OCI-LY7 (cell line): ENCODE results near the gene MYCN. TPM values are rescaled to one million over a fixed set of nuclear protein-coding genes. Genes with fewer than 3 reads are reported as not detected.

Experiments used
- BruUV-seq: library from RNA; stranded (reverse); fragments of 400-500 nt; replicated peaks from 2 replicates; lab custom pipeline; 2021; lab: Mats Ljungman, UMichigan
- CTCF ChIA-PET: fragments of 300-600 bp; sonication (Branson Sonifier 250); formaldehyde crosslinking; loops from one replicate; lab custom pipeline; 2022; ENCODE audit warnings: antibody characterized with exemption; ENCODE audit not compliant: unreplicated experiment; lab: Charles Lee
- POLR2A ChIA-PET: fragments of 300-600 bp; sonication (Branson Sonifier 250); formaldehyde crosslinking; loops from one replicate; lab custom pipeline; 2022; ENCODE audit warnings: antibody characterized with exemption; lab: Charles Lee
- DNase-seq: peaks from one replicate; pipeline ENCODE4 v3.0.0-alpha.2; 2015; ENCODE audit warnings: low spot score
- H2AFZ ChIP-seq: fragments of 200-600 bp; sonication (generic), shearing (Covaris generic); 2 replicates; pipeline ENCODE4 v1.6.1; 2014; ENCODE audit warnings: mild to moderate bottlenecking, antibody characterized with exemption, low read length, moderate library complexity
- H3K27ac ChIP-seq: fragments of 200-600 bp; sonication (generic); 2 replicates; pipeline ENCODE4 v1.5.1; 2014; ENCODE audit warnings: mixed run types, low read depth, mild to moderate bottlenecking, moderate library complexity, low read length, inconsistent platforms; ENCODE audit not compliant: poor library complexity, severe bottlenecking
- H3K36me3 ChIP-seq: fragments of 200-600 bp; sonication (generic); 2 replicates; pipeline ENCODE4 v1.6.1; 2014; ENCODE audit warnings: mild to moderate bottlenecking, antibody characterized with exemption, low read length, moderate library complexity, mixed read lengths; ENCODE audit not compliant: insufficient read depth
- H3K4me1 ChIP-seq: fragments of 200-600 bp; sonication (generic); 2 replicates; pipeline ENCODE4 v1.5.1; 2014; ENCODE audit warnings: mild to moderate bottlenecking, low read length; ENCODE audit not compliant: insufficient read depth, poor library complexity, severe bottlenecking
- H3K4me2 ChIP-seq: fragments of 200-600 bp; sonication (generic); 2 replicates; pipeline ENCODE4 v1.6.1; 2014; ENCODE audit warnings: mild to moderate bottlenecking, low read length
- H3K4me3 ChIP-seq: fragments of 200-600 bp; sonication (generic); 2 replicates; pipeline ENCODE4 v1.5.1; 2014; ENCODE audit warnings: mild to moderate bottlenecking, low read depth, low read length; ENCODE audit not compliant: poor library complexity, severe bottlenecking
- H3K79me2 ChIP-seq: fragments of 200-600 bp; sonication (generic); 2 replicates; pipeline ENCODE4 v1.6.1; 2016; ENCODE audit warnings: low read depth, mild to moderate bottlenecking, low read length, moderate library complexity, mixed read lengths; ENCODE audit not compliant: insufficient read depth
- H3K9me2 ChIP-seq: fragments of 200-600 bp; sonication (generic); 2 replicates; pipeline ENCODE4 v1.6.1; 2016; ENCODE audit warnings: mild to moderate bottlenecking, low read length, mixed read lengths; ENCODE audit not compliant: insufficient read depth
- H3K9me3 ChIP-seq: fragments of 200-600 bp; sonication (generic); 2 replicates; pipeline ENCODE4 v1.6.1; 2014; ENCODE audit warnings: mild to moderate bottlenecking, mixed run types, low read length, mixed read lengths
- H4K20me1 ChIP-seq: fragments of 200-600 bp; sonication (generic); 2 replicates; pipeline ENCODE4 v1.6.1; 2014; ENCODE audit warnings: mild to moderate bottlenecking, antibody characterized with exemption, low read length, moderate library complexity, mixed read lengths; ENCODE audit not compliant: insufficient read depth
- EZH2phosphoT487 ChIP-seq: fragments of 200-600 bp; sonication (generic); IDR thresholded peaks from 2 replicates; pipeline ENCODE4 v1.6.1; 2018; ENCODE audit warnings: low read depth, borderline replicate concordance, mild to moderate bottlenecking, mixed run types, antibody characterized with exemption, low read length, moderate library complexity, mixed read lengths
- intact Hi-C: fragments of 100-400 bp; cut with micrococcal nuclease; formaldehyde crosslinking; loops from one replicate; pipeline ENCODE4 v1.10.0; 2022; ENCODE audit not compliant: unreplicated experiment
- total RNA-seq, 2 experiments: library from RNA; depleted of rRNA in 1 of 2; stranded (reverse); fragments of >200 nt in 1 of 2; shearing (Covaris generic) in 1 of 2; gene quantifications; 2 replicates each; pipeline ENCODE4 v1.2.3, GENCODE V29; 2014 to 2022
- TF ChIP-seq, protein P1 (sequence below): fragments of 200-600 bp; sonication (generic); conservative IDR thresholded peaks from 2 replicates; pipeline ENCODE4 v1.5.1; 2014; ENCODE audit warnings: mild to moderate bottlenecking, antibody characterized with exemption, low read length, moderate library complexity, mixed read lengths

The MYCN gene
- total RNA-seq, 2 experiments from 2014 or later, result not detected

DNA sequence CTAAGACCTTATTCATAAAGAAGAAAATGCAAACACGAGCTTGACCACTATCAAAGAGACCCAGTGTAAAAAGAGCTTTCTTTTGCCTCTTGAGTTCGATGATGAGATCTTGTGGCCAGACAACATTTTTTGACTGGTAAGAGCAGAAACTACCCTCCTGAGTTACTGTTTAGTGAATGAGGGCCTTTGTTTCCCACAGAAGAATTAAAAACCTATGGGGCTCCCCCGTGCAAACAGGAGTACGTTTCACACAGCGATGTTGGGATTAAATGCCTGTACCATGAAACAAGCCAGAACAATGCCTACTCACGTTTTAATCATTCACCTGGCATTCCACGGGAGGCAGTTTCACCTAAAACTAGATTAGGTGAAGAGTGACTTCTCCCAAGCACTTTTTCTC is 36.0 kb downstream of the MYCN start:
- no peak for DNase-seq
- H3K4me2 ChIP-seq, result no peak overlapping the region
- H3K4me3 ChIP-seq, result no peak overlapping the region
- CTCF ChIA-PET, result no interaction called here
- no peaks in the 10 kb centered on the region for H3K9me3 ChIP-seq
- H3K9me2 ChIP-seq, result no peaks in the 10 kb centered on the region
- POLR2A ChIA-PET, result interaction anchor here (0.6 kb wide), 1 partner anchor 69 kb away, joined by 7 read pairs; no protein-coding TSS in a partner anchor
- intact Hi-C loops, result no loop called here
- no peak overlapping the region for H3K27ac ChIP-seq
- no peaks in the 10 kb centered on the region for H4K20me1 ChIP-seq
- no peaks in the 10 kb centered on the region for H3K4me1 ChIP-seq
- TF ChIP-seq EZH2phosphoT487, result no peak
- TF ChIP-seq, protein P1, sequence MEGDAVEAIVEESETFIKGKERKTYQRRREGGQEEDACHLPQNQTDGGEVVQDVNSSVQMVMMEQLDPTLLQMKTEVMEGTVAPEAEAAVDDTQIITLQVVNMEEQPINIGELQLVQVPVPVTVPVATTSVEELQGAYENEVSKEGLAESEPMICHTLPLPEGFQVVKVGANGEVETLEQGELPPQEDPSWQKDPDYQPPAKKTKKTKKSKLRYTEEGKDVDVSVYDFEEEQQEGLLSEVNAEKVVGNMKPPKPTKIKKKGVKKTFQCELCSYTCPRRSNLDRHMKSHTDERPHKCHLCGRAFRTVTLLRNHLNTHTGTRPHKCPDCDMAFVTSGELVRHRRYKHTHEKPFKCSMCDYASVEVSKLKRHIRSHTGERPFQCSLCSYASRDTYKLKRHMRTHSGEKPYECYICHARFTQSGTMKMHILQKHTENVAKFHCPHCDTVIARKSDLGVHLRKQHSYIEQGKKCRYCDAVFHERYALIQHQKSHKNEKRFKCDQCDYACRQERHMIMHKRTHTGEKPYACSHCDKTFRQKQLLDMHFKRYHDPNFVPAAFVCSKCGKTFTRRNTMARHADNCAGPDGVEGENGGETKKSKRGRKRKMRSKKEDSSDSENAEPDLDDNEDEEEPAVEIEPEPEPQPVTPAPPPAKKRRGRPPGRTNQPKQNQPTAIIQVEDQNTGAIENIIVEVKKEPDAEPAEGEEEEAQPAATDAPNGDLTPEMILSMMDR, result no peak
- no peak overlapping the region for H2AFZ ChIP-seq
- BruUV-seq, result no TSS peak
- no peaks in the 10 kb centered on the region for H3K36me3 ChIP-seq
- no peaks in the 10 kb centered on the region for H3K79me2 ChIP-seq

DNA sequence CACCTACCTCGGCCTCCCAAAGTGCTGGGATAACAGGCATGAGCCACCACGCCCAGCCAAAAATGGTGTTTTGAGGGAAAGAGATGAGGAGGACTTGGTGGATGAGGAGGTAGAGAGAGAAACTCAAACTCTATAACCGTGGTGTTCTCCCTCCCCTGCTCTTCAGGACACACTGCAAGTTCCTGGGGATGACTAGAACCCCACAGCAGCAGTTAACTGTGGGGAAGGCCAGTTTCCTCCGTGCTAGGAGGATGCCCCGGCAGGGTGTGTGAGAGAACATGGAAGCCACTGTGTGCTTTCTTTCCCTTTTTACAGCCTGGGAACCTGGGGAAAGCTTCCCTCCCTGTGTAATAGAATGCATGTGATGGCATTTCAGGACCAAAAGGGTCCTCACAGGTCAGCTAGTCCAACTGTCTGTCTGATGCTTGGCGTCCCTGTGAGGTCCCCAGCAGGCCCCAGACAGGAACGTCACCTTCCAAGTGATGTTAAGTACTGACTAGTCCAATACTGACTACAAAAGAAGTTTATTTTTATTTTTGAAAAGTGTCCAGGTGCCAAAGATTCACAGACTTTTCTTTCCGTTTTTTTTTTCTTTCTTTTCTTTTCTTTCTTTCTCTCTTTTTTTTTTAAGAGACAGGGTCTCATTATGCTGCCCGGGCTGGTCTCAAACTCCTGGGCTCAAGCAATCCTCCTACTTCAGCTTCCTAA is 38.9 kb downstream of the MYCN start:
- TF ChIP-seq, protein P1, result no peak
- TF ChIP-seq EZH2phosphoT487, result no peak
- Histone ChIP-seq H4K20me1 (no peaks in the 10 kb centered on the region), H2AFZ (no peak overlapping the region), H3K79me2 (no peaks in the 10 kb centered on the region), H3K4me1 (no peaks in the 10 kb centered on the region), H3K4me2 (no peak overlapping the region), H3K27ac (no peak overlapping the region), H3K36me3 (no peaks in the 10 kb centered on the region), H3K4me3 (no peak overlapping the region), H3K9me2 (no peaks in the 10 kb centered on the region), H3K9me3 (no peaks in the 10 kb centered on the region)
- no peak for DNase-seq
- CTCF ChIA-PET, result no interaction called here
- intact Hi-C loops, result no loop called here
- BruUV-seq, result no TSS peak
- POLR2A ChIA-PET, result interaction anchor here (0.7 kb wide), 1 partner anchor 188 kb away, joined by 3 read pairs; no protein-coding TSS in a partner anchor
